NB4 (cell line): ENCODE data around the gene APPL2.

ENCODE experiments used
- MYC ChIP-seq: IDR thresholded peaks from 2 replicates; pipeline ENCODE4 v1.6.1; 2011; ENCODE audit warnings: low read depth, low read length
- POLR2A ChIP-seq: IDR thresholded peaks from 2 replicates; pipeline ENCODE4 v1.6.1; 2011; ENCODE audit warnings: mild to moderate bottlenecking; ENCODE audit not compliant: insufficient read length; ENCODE audit errors: extremely low read depth
- TF ChIP-seq, protein P1 (sequence below): IDR thresholded peaks from one replicate; pipeline ENCODE4 v1.5.1; 2012; ENCODE audit warnings: low read depth, low read length
- TF ChIP-seq, protein P2 (sequence below): IDR thresholded peaks from 2 replicates; pipeline ENCODE4 v1.6.1; 2011; ENCODE audit warnings: low read depth, low read length

DNA sequence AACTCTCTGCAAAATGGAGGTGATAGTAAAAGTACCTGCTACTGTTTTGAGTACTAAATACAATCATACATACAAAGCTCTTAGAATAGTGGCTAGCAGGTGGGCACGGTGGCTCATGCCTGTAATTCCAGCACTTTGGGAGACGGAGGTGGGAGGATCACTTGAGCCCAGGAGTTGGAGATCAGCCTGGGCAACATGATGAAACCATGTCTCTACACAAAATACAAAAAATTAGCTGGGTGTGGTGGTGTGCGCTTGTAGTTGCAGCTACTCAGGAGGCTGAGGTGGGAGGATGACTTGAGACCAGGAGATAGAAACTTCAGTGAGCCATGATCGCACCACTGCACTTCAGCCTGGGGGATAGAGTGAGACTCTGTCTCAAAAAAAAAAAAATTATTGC lies 28.8 kb upstream of the APPL2 start:
- TF ChIP-seq, protein P1, sequence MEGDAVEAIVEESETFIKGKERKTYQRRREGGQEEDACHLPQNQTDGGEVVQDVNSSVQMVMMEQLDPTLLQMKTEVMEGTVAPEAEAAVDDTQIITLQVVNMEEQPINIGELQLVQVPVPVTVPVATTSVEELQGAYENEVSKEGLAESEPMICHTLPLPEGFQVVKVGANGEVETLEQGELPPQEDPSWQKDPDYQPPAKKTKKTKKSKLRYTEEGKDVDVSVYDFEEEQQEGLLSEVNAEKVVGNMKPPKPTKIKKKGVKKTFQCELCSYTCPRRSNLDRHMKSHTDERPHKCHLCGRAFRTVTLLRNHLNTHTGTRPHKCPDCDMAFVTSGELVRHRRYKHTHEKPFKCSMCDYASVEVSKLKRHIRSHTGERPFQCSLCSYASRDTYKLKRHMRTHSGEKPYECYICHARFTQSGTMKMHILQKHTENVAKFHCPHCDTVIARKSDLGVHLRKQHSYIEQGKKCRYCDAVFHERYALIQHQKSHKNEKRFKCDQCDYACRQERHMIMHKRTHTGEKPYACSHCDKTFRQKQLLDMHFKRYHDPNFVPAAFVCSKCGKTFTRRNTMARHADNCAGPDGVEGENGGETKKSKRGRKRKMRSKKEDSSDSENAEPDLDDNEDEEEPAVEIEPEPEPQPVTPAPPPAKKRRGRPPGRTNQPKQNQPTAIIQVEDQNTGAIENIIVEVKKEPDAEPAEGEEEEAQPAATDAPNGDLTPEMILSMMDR = no peak
- TF ChIP-seq POLR2A (no peak), MYC (no peak)
- TF ChIP-seq, protein P2, sequence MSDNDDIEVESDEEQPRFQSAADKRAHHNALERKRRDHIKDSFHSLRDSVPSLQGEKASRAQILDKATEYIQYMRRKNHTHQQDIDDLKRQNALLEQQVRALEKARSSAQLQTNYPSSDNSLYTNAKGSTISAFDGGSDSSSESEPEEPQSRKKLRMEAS = no peak
